Thoracic aorta (tissue), 2 donors: ENCODE data around the gene OSBP2. TPM values are rescaled to one million over a fixed set of nuclear protein-coding genes. Genes with fewer than 3 reads are reported as not detected.

Experiments
- ATAC-seq: fragments of 150-250 bp; one replicate; pipeline ENCODE4 v1.8.0; 2017; ENCODE audit warnings: low read depth; ENCODE audit not compliant: insufficient number of reproducible peaks, low FRiP score
- DNase-seq: peaks from one replicate; pipeline ENCODE4 v3.0.0-alpha.2; 2020; ENCODE audit warnings: low spot score
- H3K27ac ChIP-seq, 2 donors: fragments of 200-600 bp; sonication (generic); 1 replicate in 1 of 2; 2 replicates in 1 of 2; pipeline ENCODE4 v1.5.1; 2016; ENCODE audit warnings: mild to moderate bottlenecking in 2 of 2, moderate library complexity in 2 of 2
- H3K27me3 ChIP-seq: fragments of 200-600 bp; sonication (generic); replicated peaks from 2 replicates; pipeline ENCODE4 v1.6.0; 2016; ENCODE audit warnings: mild to moderate bottlenecking; ENCODE audit not compliant: insufficient read depth
- H3K36me3 ChIP-seq: fragments of 200-600 bp; sonication (generic); one replicate; pipeline ENCODE4 v1.5.1; 2016
- H3K4me1 ChIP-seq, 2 donors: fragments of 200-600 bp; sonication (generic); 1 replicate in 1 of 2; 2 replicates in 1 of 2; pipeline versions ENCODE4 v1.5.1 to v1.6.0; 2016; ENCODE audit warnings: low read depth in 2 of 2, mild to moderate bottlenecking in 1 of 2; ENCODE audit not compliant: control insufficient read depth in 1 of 2
- H3K4me3 ChIP-seq: fragments of 200-600 bp; sonication (generic); 2 replicates; pipeline ENCODE4 v1.5.1; 2016; ENCODE audit warnings: mild to moderate bottlenecking
- H3K9me3 ChIP-seq: fragments of 200-600 bp; sonication (generic); 2 replicates; pipeline ENCODE4 v1.5.1; 2016
- total RNA-seq, 2 donors: library from RNA; depleted of rRNA; stranded (reverse); fragments of >200 nt; gene quantifications; one replicate each; pipeline versions ENCODE4 v1.1.0 to v1.2.3, GENCODE V29; 2016
- TF ChIP-seq, protein P1 (sequence below): fragments of 200-600 bp; sonication (generic); IDR thresholded peaks from one replicate; pipeline ENCODE4 v1.5.1; 2019; ENCODE audit warnings: antibody characterized with exemption

Gene OSBP2
- total RNA-seq, 2 donors from 2014 or later, result 0.71 to 3.0 TPM

DNA sequence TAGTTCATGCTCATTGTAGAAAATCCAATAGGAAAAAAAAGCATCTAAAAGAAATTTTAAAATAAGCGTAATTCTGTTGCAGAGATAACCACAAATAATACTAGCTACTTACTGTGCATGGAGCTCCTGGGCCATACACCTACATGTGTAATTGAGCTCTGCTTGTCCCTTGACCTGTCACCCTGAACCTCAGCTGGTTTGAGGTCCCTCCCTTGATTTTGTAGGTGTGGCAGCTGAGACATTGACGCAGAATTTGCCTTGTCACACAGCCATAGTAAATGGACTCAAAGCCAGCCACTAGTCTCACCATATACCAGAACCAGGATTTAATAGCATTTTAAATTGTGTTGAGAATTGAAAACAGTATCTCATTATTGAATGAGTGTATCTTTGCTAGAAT lies 138.6 kb downstream of the OSBP2 start:
- H3K27ac ChIP-seq, result no peak overlapping the region
- no peak overlapping the region for H3K4me3 ChIP-seq
- no peaks in the 10 kb centered on the region for H3K36me3 ChIP-seq
- DNase-seq, result no peak
- ATAC-seq, result no peak
- TF ChIP-seq, protein P1, sequence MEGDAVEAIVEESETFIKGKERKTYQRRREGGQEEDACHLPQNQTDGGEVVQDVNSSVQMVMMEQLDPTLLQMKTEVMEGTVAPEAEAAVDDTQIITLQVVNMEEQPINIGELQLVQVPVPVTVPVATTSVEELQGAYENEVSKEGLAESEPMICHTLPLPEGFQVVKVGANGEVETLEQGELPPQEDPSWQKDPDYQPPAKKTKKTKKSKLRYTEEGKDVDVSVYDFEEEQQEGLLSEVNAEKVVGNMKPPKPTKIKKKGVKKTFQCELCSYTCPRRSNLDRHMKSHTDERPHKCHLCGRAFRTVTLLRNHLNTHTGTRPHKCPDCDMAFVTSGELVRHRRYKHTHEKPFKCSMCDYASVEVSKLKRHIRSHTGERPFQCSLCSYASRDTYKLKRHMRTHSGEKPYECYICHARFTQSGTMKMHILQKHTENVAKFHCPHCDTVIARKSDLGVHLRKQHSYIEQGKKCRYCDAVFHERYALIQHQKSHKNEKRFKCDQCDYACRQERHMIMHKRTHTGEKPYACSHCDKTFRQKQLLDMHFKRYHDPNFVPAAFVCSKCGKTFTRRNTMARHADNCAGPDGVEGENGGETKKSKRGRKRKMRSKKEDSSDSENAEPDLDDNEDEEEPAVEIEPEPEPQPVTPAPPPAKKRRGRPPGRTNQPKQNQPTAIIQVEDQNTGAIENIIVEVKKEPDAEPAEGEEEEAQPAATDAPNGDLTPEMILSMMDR, result no peak
- H3K27me3 ChIP-seq, result no peaks in the 10 kb centered on the region
- no peaks in the 10 kb centered on the region for H3K4me1 ChIP-seq
- peaks cover 4% of the 10 kb centered on the region for H3K9me3 ChIP-seq

DNA sequence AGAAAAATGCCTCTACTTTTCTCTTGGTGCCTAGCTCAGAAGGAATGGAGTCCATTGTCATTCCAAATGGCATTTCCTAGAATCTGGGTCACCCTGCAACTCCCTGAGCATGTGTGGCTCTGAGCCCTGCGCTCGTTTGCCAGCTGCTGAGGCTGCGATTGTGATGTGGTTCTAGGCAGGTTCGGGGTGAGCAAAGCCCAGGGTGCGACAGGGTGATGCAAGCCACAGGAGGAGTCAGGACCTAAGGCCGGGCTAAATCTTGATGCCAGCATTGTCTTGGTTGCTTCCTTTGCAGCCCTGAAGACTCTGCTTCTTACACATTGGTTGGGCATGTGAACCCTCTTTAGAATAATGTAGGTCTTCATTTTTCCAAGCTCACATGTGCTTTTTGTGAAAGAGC lies 142.9 kb downstream of the OSBP2 start:
- H3K36me3 ChIP-seq, result no peaks in the 10 kb centered on the region
- TF ChIP-seq, protein P1, result no peak
- ATAC-seq, result no peak
- H3K27ac ChIP-seq, result no peak overlapping the region
- peaks cover 4% of the 10 kb centered on the region for H3K9me3 ChIP-seq
- H3K4me1 ChIP-seq, result no peaks in the 10 kb centered on the region
- H3K4me3 ChIP-seq, result no peak overlapping the region
- H3K27me3 ChIP-seq, result no peaks in the 10 kb centered on the region
- no peak for DNase-seq

DNA sequence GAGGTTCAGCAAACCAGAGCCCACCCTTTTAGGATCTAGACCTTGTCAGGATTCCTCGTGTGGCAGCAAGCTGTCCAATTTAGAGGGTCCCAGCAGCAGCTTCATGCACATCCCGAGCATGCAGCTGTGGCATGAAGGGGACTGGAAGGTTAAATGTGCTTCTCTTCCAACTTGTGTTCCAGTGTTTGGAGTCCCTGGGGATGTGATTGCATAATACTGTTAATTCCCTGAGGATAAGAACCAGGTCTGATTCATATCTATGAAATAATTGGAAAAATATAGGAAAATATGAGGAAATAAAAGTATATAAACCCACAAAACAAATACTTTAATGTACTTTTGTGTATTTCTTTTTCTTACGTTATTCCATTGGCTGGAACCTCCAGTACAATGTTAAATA lies 143.4 kb downstream of the OSBP2 start:
- H3K9me3 ChIP-seq, result peaks cover 4% of the 10 kb centered on the region
- no peak overlapping the region for H3K4me3 ChIP-seq
- no peak for ATAC-seq
- H3K27ac ChIP-seq, result no peak overlapping the region
- DNase-seq, result no peak
- H3K36me3 ChIP-seq, result no peaks in the 10 kb centered on the region
- no peaks in the 10 kb centered on the region for H3K4me1 ChIP-seq
- no peaks in the 10 kb centered on the region for H3K27me3 ChIP-seq
- TF ChIP-seq, protein P1, result no peak

DNA sequence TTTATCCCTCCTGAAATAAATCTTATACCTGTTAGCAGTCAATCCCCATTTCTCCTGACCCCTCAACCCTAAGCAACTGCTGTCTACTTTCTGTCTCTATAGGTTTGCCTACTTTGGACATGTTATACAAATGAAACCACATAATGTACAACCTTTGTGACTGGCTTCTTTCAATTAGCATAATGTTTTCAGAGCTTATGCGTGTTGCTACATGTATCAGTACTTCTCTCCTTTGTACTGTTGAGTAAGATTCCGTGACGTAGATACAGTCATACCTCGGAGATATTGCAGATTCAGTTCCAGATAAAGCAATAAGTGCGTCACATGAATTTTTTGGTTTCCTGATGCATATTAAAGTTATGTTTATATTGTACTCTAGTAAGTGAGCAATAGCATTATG lies 146.6 kb downstream of the OSBP2 start:
- Histone ChIP-seq H3K27me3 (no peaks in the 10 kb centered on the region), H3K27ac (no peak overlapping the region), H3K4me3 (no peak overlapping the region), H3K36me3 (no peaks in the 10 kb centered on the region), H3K4me1 (no peaks in the 10 kb centered on the region), H3K9me3 (peaks cover 4% of the 10 kb centered on the region)
- DNase-seq (no peak), ATAC-seq (no peak)
- TF ChIP-seq, protein P1, result no peak

DNA sequence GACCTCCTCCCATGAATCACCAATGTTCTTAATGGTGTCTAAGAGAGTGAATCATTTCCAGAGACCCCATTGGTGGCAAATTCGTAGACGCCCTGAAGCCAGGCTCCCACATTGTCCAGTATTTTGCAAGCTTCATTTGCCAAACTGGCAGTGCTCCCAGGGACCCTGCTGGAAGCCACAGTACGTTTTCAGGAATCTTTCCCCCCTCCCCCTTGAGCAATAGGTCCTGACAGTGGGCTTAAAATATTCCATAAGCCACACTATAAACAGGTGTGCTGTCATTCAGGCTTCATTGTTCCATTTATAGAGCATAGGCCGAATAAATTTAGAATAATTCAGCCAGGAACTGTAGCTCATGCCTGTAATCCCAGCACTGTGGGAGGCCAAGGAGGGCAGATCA lies 148.6 kb downstream of the OSBP2 start:
- DNase-seq (no peak), ATAC-seq (no peak)
- Histone ChIP-seq H3K27me3 (no peaks in the 10 kb centered on the region), H3K4me1 (no peaks in the 10 kb centered on the region), H3K27ac (no peak overlapping the region), H3K9me3 (peaks cover under 1% of the 10 kb centered on the region), H3K36me3 (no peaks in the 10 kb centered on the region), H3K4me3 (no peak overlapping the region)
- TF ChIP-seq, protein P1, result no peak
